PFSK-1 (cell line): ENCODE results near the gene FAM228B.

Experiments used
- POLR2AphosphoS5 ChIP-seq: IDR thresholded peaks from 2 replicates; pipeline ENCODE4 v1.6.1; 2012; ENCODE audit warnings: low read depth, mild to moderate bottlenecking, control low read depth, low read length, moderate library complexity
- SIN3A ChIP-seq: IDR thresholded peaks from 2 replicates; pipeline ENCODE4 v1.6.1; 2012; ENCODE audit warnings: mild to moderate bottlenecking, low read length, moderate library complexity, borderline replicate concordance; ENCODE audit not compliant: insufficient read depth
- TF ChIP-seq, protein P1 (sequence below), 2 experiments: IDR thresholded peaks; 2 replicates each; pipeline versions ENCODE4 v1.6.1 to v1.8.0; 2011 to 2012; ENCODE audit warnings: low read depth in 2 of 2, low read length in 2 of 2, control low read depth in 1 of 2, inconsistent platforms in 1 of 2, mild to moderate bottlenecking in 1 of 2, moderate library complexity in 1 of 2; ENCODE audit not compliant: insufficient read depth in 1 of 2

- TF ChIP-seq POLR2AphosphoS5 (no peak), SIN3A (no peak)
- TF ChIP-seq, protein P1, sequence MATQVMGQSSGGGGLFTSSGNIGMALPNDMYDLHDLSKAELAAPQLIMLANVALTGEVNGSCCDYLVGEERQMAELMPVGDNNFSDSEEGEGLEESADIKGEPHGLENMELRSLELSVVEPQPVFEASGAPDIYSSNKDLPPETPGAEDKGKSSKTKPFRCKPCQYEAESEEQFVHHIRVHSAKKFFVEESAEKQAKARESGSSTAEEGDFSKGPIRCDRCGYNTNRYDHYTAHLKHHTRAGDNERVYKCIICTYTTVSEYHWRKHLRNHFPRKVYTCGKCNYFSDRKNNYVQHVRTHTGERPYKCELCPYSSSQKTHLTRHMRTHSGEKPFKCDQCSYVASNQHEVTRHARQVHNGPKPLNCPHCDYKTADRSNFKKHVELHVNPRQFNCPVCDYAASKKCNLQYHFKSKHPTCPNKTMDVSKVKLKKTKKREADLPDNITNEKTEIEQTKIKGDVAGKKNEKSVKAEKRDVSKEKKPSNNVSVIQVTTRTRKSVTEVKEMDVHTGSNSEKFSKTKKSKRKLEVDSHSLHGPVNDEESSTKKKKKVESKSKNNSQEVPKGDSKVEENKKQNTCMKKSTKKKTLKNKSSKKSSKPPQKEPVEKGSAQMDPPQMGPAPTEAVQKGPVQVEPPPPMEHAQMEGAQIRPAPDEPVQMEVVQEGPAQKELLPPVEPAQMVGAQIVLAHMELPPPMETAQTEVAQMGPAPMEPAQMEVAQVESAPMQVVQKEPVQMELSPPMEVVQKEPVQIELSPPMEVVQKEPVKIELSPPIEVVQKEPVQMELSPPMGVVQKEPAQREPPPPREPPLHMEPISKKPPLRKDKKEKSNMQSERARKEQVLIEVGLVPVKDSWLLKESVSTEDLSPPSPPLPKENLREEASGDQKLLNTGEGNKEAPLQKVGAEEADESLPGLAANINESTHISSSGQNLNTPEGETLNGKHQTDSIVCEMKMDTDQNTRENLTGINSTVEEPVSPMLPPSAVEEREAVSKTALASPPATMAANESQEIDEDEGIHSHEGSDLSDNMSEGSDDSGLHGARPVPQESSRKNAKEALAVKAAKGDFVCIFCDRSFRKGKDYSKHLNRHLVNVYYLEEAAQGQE (IDR thresholded peaks at IDR 0.05; ENCODE audit: insufficient read depth in 1 of 2, low read depth in 2 of 2, low read length in 2 of 2): no peak
Measured at GRCh38 chr2:24160761-24161160, 37.5 kb downstream of the FAM228B start.
